H9 (cell line): ENCODE data around the gene KIZ. TPM values are rescaled to one million over a fixed set of nuclear protein-coding genes. Genes with fewer than 3 reads are reported as not detected.

Experiments used
- DNase-seq: peaks from one replicate; pipeline ENCODE4 v3.0.0-alpha.2; 2017
- H2AFZ ChIP-seq: one replicate; pipeline ENCODE4 v1.6.1; 2013; ENCODE audit warnings: mild to moderate bottlenecking, low read length, control low read depth, moderate library complexity
- H2AK5ac ChIP-seq: 2 replicates; pipeline ENCODE4 v1.6.1; 2013; ENCODE audit warnings: low read length, control low read depth, mixed read lengths; ENCODE audit not compliant: insufficient read length
- H2BK120ac ChIP-seq: one replicate; pipeline ENCODE4 v1.6.1; 2013; ENCODE audit warnings: low read depth, mild to moderate bottlenecking, low read length, control low read depth, inconsistent platforms; ENCODE audit not compliant: poor library complexity, severe bottlenecking
- H2BK12ac ChIP-seq: 2 replicates; pipeline ENCODE4 v1.6.1; 2013; ENCODE audit warnings: low read length, control low read depth, mixed read lengths, low read depth; ENCODE audit not compliant: insufficient read length
- H2BK15ac ChIP-seq: 2 replicates; pipeline ENCODE4 v1.6.1; 2013; ENCODE audit warnings: low read depth, low read length, control low read depth
- H2BK20ac ChIP-seq: one replicate; pipeline ENCODE4 v1.6.1; 2013; ENCODE audit warnings: low read depth, mild to moderate bottlenecking, low read length, control low read depth, inconsistent platforms; ENCODE audit not compliant: poor library complexity, severe bottlenecking
- H2BK5ac ChIP-seq: 2 replicates; pipeline ENCODE4 v1.6.1; 2013; ENCODE audit warnings: low read length, control low read depth, mixed read lengths; ENCODE audit not compliant: insufficient read length
- H3K14ac ChIP-seq: 2 replicates; pipeline ENCODE4 v1.6.1; 2013; ENCODE audit warnings: low read length, control low read depth; ENCODE audit not compliant: insufficient read depth
- H3K18ac ChIP-seq: 2 replicates; pipeline ENCODE4 v1.6.1; 2013; ENCODE audit warnings: low read depth, mild to moderate bottlenecking, mixed read lengths, low read length, control low read depth; ENCODE audit not compliant: insufficient read length
- H3K23ac ChIP-seq: 2 replicates; pipeline ENCODE4 v1.6.1; 2013; ENCODE audit warnings: low read length, control low read depth, mixed read lengths, low read depth; ENCODE audit not compliant: insufficient read length
- H3K23me2 ChIP-seq: 2 replicates; pipeline ENCODE4 v1.6.1; 2013; ENCODE audit warnings: low read depth, mild to moderate bottlenecking, mixed read lengths, low read length, control low read depth; ENCODE audit not compliant: insufficient read length, poor library complexity, severe bottlenecking
- H3K27ac ChIP-seq: 2 replicates; pipeline ENCODE4 v1.5.1; 2013; ENCODE audit warnings: low read length, control low read depth, mixed read lengths, low read depth; ENCODE audit not compliant: insufficient read length
- H3K27me3 ChIP-seq: 2 replicates; pipeline ENCODE4 v1.6.1; 2013; ENCODE audit warnings: low read length, control low read depth, inconsistent platforms; ENCODE audit not compliant: insufficient read depth
- H3K4ac ChIP-seq: 2 replicates; pipeline ENCODE4 v1.6.1; 2013; ENCODE audit warnings: low read depth, mild to moderate bottlenecking, control low read depth, inconsistent platforms, low read length, moderate library complexity
- H3K4me1 ChIP-seq: 2 replicates; pipeline ENCODE4 v1.6.1; 2013; ENCODE audit warnings: low read length, control low read depth, inconsistent platforms; ENCODE audit not compliant: insufficient read depth
- H3K4me2 ChIP-seq: 2 replicates; pipeline ENCODE4 v1.6.1; 2013; ENCODE audit warnings: low read length, control low read depth, mixed read lengths; ENCODE audit not compliant: insufficient read length, insufficient read depth
- H3K56ac ChIP-seq: 2 replicates; pipeline ENCODE4 v1.6.1; 2013; ENCODE audit warnings: low read depth, mild to moderate bottlenecking, mixed read lengths, low read length, control low read depth; ENCODE audit not compliant: insufficient read length
- H3K79me1 ChIP-seq: 2 replicates; pipeline ENCODE4 v1.6.1; 2013; ENCODE audit warnings: low read depth, mild to moderate bottlenecking, moderate library complexity, low read length, control low read depth, inconsistent platforms; ENCODE audit not compliant: insufficient read depth, poor library complexity, severe bottlenecking
- H3K79me2 ChIP-seq: 2 replicates; pipeline ENCODE4 v1.6.1; 2013; ENCODE audit warnings: low read length, control low read depth, inconsistent platforms; ENCODE audit not compliant: insufficient read depth
- H3K9ac ChIP-seq: 2 replicates; pipeline ENCODE4 v1.6.1; 2013; ENCODE audit warnings: low read length, control low read depth, mixed read lengths; ENCODE audit not compliant: insufficient read length; ENCODE audit errors: extremely low read depth
- H3K9me3 ChIP-seq: one replicate; pipeline ENCODE4 v1.6.1; 2013; ENCODE audit warnings: low read depth, low read length, inconsistent platforms; ENCODE audit not compliant: control insufficient read depth
- H3T11ph ChIP-seq: one replicate; pipeline ENCODE4 v1.6.1; 2013; ENCODE audit warnings: mild to moderate bottlenecking, low read length, control low read depth, inconsistent platforms
- H4K20me1 ChIP-seq: one replicate; pipeline ENCODE4 v1.6.1; 2013; ENCODE audit not compliant: control insufficient read depth, insufficient read length, insufficient read depth
- H4K5ac ChIP-seq: 2 replicates; pipeline ENCODE4 v1.6.1; 2013; ENCODE audit warnings: low read depth, mild to moderate bottlenecking, mixed read lengths, low read length, control low read depth; ENCODE audit not compliant: insufficient read length
- H4K8ac ChIP-seq: replicated peaks from 2 replicates; pipeline ENCODE4 v1.6.1; 2013; ENCODE audit warnings: low read length, control low read depth, mixed read lengths, low read depth; ENCODE audit not compliant: insufficient read length
- H4K91ac ChIP-seq: 2 replicates; pipeline ENCODE4 v1.6.1; 2013; ENCODE audit warnings: low read depth, mild to moderate bottlenecking, moderate library complexity, mixed read lengths, low read length, control low read depth; ENCODE audit not compliant: insufficient read length
- H3K27ac Mint-ChIP-seq, 3 experiments: 2 replicates in 2 of 3; 3 replicates in 1 of 3; pipeline ENCODE4 v1.8.0; 2020 to 2021; ENCODE audit warnings: mixed read lengths in 3 of 3, mild to moderate bottlenecking in 1 of 3, moderate library complexity in 1 of 3
- H3K27me3 Mint-ChIP-seq: 2 replicates; pipeline ENCODE4 v1.8.0; 2021; ENCODE audit warnings: low read depth, mild to moderate bottlenecking, moderate library complexity, mixed read lengths
- H3K36me3 Mint-ChIP-seq, 3 experiments: 2 replicates in 2 of 3; 3 replicates in 1 of 3; pipeline ENCODE4 v1.8.0; 2020 to 2021; ENCODE audit warnings: low read depth in 3 of 3, mixed read lengths in 3 of 3; ENCODE audit not compliant: insufficient read depth in 1 of 3
- H3K4me1 Mint-ChIP-seq, 2 experiments: 2 replicates each; pipeline ENCODE4 v1.8.0; 2020; ENCODE audit warnings: mixed read lengths in 2 of 2
- H3K4me3 Mint-ChIP-seq, 2 experiments: 2 replicates in 1 of 2; 3 replicates in 1 of 2; pipeline ENCODE4 v1.8.0; 2020 to 2021; ENCODE audit warnings: mild to moderate bottlenecking in 2 of 2, mixed read lengths in 2 of 2, moderate library complexity in 1 of 2
- H3K9me3 Mint-ChIP-seq, 2 experiments: 2 replicates in 1 of 2; 3 replicates in 1 of 2; pipeline ENCODE4 v1.8.0; 2020; ENCODE audit warnings: mild to moderate bottlenecking in 2 of 2, mixed read lengths in 2 of 2, moderate library complexity in 1 of 2
- WGBS: extraction: QIAGEN DNeasy Blood & Tissue Kit; methylation state at CpG from one replicate; pipeline ENCODE4 v1.1.7; 2013; ENCODE audit warnings: missing lambda C conversion rate, low lambda C conversion rate, mixed read lengths; ENCODE audit not compliant: insufficient read length; ENCODE audit errors: extremely low coverage; 5-methylcytosine and 5-hydroxymethylcytosine counted together
- total RNA-seq: library from RNA; stranded (reverse); gene quantifications from 2 replicates; pipeline ENCODE4 v1.2.1, GENCODE V29; 2021
- TF ChIP-seq, protein P1 (sequence below): fragments of 200-600 bp; sonication (generic); conservative IDR thresholded peaks from 3 replicates; pipeline ENCODE4 v1.8.0; 2021; ENCODE audit warnings: antibody characterized with exemption, mild to moderate bottlenecking

Gene KIZ
- total RNA-seq, 1 experiment from 2014 or later: 29.3 TPM

DNA sequence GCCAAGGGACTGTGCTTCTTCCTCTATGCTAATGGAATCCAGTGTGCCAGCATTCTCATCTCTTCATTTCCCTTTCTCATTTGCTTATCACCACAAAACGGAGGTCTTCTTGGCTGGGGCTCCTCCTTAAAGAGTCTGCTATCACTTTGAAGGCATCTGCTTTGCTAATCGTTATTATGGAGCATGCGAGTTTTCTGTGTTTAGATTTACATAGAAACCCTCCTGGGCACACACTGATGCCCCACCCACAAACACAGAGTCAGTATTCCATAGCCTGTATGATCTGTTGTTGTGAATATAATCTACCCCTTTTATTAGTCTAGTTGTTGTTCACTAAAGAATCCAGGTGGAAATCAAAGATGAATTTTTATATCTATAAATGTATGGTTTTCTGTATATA lies 93.8 kb downstream of the KIZ start:
- H3K36me3 Mint-ChIP-seq: peaks cover 4 to 13% (median 7%) of the 10 kb centered on the region in 3 experiments; a peak in 5 of 7 replicates
- no peaks in the 10 kb centered on the region for H3K23me2 ChIP-seq
- H2BK5ac ChIP-seq: no peak overlapping the region
- no peak overlapping the region for H2BK20ac ChIP-seq
- H3K9me3 Mint-ChIP-seq: no peaks in the 10 kb centered on the region
- no peak overlapping the region for H4K8ac ChIP-seq
- no peaks in the 10 kb centered on the region for H3K27me3 ChIP-seq
- H3K56ac ChIP-seq: no peak overlapping the region
- H3K23ac ChIP-seq: no peak overlapping the region
- WGBS: no CpG with 5 or more reads among the region's 3 CpGs
- H3K4me1 Mint-ChIP-seq: peaks cover 74 to 79% of the 10 kb centered on the region in 2 experiments
- H4K20me1 ChIP-seq: no peaks in the 10 kb centered on the region
- DNase-seq: no peak
- no peak overlapping the region for H3K4ac ChIP-seq
- no peaks in the 10 kb centered on the region for H3K27me3 Mint-ChIP-seq
- no peak overlapping the region for H2BK15ac ChIP-seq
- H4K5ac ChIP-seq: no peak overlapping the region
- H2BK120ac ChIP-seq: no peak overlapping the region
- H3T11ph ChIP-seq: no peak overlapping the region
- no peak overlapping the region for H3K27ac ChIP-seq
- no peaks in the 10 kb centered on the region for H3K79me2 ChIP-seq
- no peak overlapping the region for H3K4me2 ChIP-seq
- no peak overlapping the region for H3K18ac ChIP-seq
- no peak overlapping the region for H4K91ac ChIP-seq
- H3K9me3 ChIP-seq: no peaks in the 10 kb centered on the region
- H3K4me3 Mint-ChIP-seq: no peak overlapping the region
- H3K27ac Mint-ChIP-seq: no peak overlapping the region
- H3K14ac ChIP-seq: no peak overlapping the region
- no peak overlapping the region for H2BK12ac ChIP-seq
- H2AFZ ChIP-seq: no peak overlapping the region
- H3K9ac ChIP-seq: no peak overlapping the region
- no peaks in the 10 kb centered on the region for H3K79me1 ChIP-seq
- H3K4me1 ChIP-seq: peaks cover 8% of the 10 kb centered on the region; the same call in 1 of the 2 replicates
- TF ChIP-seq, protein P1, sequence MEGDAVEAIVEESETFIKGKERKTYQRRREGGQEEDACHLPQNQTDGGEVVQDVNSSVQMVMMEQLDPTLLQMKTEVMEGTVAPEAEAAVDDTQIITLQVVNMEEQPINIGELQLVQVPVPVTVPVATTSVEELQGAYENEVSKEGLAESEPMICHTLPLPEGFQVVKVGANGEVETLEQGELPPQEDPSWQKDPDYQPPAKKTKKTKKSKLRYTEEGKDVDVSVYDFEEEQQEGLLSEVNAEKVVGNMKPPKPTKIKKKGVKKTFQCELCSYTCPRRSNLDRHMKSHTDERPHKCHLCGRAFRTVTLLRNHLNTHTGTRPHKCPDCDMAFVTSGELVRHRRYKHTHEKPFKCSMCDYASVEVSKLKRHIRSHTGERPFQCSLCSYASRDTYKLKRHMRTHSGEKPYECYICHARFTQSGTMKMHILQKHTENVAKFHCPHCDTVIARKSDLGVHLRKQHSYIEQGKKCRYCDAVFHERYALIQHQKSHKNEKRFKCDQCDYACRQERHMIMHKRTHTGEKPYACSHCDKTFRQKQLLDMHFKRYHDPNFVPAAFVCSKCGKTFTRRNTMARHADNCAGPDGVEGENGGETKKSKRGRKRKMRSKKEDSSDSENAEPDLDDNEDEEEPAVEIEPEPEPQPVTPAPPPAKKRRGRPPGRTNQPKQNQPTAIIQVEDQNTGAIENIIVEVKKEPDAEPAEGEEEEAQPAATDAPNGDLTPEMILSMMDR: no peak
- no peak overlapping the region for H2AK5ac ChIP-seq
